ENCODE results near the gene ENG.

Gene ENG

DNA sequence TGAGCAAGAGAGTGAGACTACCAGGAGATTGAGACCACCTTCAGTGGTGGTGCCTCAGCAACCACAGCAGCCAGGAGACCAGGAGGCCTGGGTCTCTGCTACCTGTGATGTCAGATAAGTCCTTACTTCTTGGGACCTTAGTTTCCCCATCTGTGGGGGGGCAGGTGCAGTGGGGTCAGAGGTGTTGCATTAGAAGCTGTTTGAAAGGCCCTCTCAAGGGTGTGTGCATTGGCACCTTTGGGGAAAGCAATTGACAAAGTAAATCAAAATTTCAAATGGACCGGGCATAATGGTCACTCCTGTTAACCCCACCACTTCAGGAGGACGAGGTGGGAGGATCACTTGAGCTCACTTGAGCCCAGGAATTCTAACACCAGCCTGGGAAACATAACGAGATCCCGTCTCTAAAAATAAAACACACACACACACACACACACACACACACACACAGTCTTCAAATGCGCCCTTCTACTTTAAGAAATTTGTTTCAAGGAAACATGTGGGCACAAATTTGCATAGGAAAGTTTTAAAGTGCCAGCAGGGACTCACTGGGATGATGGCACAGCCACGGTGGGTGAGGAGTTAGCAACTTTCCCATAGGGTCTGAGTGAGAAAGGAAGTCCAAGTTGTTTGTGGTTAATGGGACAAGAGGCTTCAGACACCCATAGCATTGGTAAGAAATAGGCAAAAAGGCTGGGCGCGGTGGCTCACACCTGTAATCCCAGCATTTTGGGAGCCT lies 24.4 kb upstream of the ENG start:
- H3K4me3 ChIP-seq (ENCODE audit: low read depth, low read length): no peak overlapping the region
- no peak for DNase-seq (ENCODE audit: low read depth)
- TF ChIP-seq, protein P1, sequence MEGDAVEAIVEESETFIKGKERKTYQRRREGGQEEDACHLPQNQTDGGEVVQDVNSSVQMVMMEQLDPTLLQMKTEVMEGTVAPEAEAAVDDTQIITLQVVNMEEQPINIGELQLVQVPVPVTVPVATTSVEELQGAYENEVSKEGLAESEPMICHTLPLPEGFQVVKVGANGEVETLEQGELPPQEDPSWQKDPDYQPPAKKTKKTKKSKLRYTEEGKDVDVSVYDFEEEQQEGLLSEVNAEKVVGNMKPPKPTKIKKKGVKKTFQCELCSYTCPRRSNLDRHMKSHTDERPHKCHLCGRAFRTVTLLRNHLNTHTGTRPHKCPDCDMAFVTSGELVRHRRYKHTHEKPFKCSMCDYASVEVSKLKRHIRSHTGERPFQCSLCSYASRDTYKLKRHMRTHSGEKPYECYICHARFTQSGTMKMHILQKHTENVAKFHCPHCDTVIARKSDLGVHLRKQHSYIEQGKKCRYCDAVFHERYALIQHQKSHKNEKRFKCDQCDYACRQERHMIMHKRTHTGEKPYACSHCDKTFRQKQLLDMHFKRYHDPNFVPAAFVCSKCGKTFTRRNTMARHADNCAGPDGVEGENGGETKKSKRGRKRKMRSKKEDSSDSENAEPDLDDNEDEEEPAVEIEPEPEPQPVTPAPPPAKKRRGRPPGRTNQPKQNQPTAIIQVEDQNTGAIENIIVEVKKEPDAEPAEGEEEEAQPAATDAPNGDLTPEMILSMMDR (IDR thresholded peaks at IDR 0.05; ENCODE audit: control insufficient read depth, extremely low read depth, insufficient read depth): no peak

- TF ChIP-seq, protein P1 (IDR thresholded peaks at IDR 0.05; ENCODE audit: control insufficient read depth, extremely low read depth, insufficient read depth): no peak
- no peak for DNase-seq (ENCODE audit: low read depth)
- H3K4me3 ChIP-seq (ENCODE audit: low read depth, low read length): peak overlapping the region; percentile 65
Measured at GRCh38 chr9:127878001-127878651, 23.7 kb upstream of the ENG start.

DNA sequence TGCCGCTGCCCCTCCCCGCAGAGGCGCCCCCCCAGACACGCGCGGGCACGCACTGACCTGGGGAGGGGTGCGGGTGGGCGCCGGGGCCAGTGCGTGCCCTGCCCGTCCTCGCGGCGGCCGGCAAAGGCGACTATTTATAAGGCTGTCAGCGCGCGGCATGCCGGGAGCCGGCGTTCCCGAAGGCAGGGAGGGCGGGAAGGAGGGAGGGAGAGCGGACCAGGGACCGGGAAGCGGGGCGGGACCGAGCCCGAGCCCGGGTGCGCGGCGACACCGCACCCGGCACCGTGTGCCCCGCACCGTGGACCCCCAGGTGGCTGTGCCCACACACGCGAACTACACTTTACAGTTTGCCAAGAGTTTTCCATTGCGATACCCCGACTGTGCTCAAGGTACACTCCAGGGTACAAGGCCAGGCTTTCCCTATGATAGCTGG lies 23.1 kb upstream of the ENG start, which contains the start of gene AK1:
AK1 (minus strand) TSS at position 110 of the 433 bp plus-strand sequence. CDS start 3,058 bp downstream, outside the sequence.
- peak within 1 kb of the TSS; percentile 65 for H3K4me3 ChIP-seq (ENCODE audit: low read depth, low read length)
- DNase-seq (ENCODE audit: low read depth): no peak
- TF ChIP-seq, protein P1 (IDR thresholded peaks at IDR 0.05; ENCODE audit: control insufficient read depth, extremely low read depth, insufficient read depth): no peak

DNA sequence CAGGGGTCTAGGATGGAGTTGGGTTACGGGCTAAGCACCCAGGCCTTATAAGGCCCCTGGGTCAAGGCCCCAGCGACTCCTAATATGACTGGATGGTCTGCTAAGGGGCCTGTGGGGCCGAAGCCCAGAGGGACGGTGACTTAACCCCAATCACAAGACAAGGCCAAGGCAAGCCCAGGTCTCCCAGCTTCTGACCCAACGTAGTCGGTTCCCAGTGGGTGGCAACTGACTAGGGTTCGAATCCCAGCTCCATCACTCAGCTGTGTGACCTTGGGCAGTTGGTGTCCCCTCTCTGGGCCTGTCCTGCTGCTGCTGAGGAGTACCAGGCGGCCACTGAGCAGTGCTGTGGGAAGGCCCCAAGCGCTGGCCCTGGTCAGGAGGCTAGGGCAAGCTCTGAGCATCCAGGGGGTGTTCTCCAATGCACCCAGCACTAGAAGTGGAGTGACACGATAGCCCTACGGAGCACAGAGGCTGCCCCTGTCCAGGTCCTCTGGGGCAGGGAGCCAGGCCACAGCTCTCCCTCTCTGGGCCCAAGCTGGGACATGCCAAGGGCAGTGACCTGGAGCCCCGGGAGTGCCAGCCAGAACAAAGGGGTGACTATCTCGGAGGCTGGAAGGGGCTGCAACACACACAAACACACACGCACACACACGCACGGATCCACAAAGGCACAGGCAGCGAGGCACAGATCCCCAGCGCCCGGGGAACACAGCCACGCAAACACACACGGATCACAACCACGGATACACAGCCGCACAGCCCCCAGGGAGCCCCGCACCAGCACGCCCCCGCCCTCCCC lies 22.5 kb upstream of the ENG start:
- H3K4me3 ChIP-seq (ENCODE audit: low read depth, low read length): peak overlapping the region; percentile 65
- TF ChIP-seq, protein P1 (IDR thresholded peaks at IDR 0.05; ENCODE audit: control insufficient read depth, extremely low read depth, insufficient read depth): no peak
- no peak for DNase-seq (ENCODE audit: low read depth)

GRCh38 chr9:127876026-127876763 lies 21.7 kb upstream of the ENG start:
- no peak for DNase-seq (ENCODE audit: low read depth)
- TF ChIP-seq, protein P1 (IDR thresholded peaks at IDR 0.05; ENCODE audit: control insufficient read depth, extremely low read depth, insufficient read depth): no peak
- H3K4me3 ChIP-seq (ENCODE audit: low read depth, low read length): peak overlapping the region; percentile 65

- DNase-seq (ENCODE audit: low read depth): no peak
- TF ChIP-seq, protein P1 (IDR thresholded peaks at IDR 0.05; ENCODE audit: control insufficient read depth, extremely low read depth, insufficient read depth): no peak
- H3K4me3 ChIP-seq (ENCODE audit: low read depth, low read length): no peak overlapping the region
Measured at GRCh38 chr9:127875306-127875966, 21.0 kb upstream of the ENG start.

Data from LNCaP clone FGC (cell line).